BLaER1 treated with 17β-estradiol and CSF1 and Interleukin-3, amounts not matched to agents 10 nM and 100 nM (cell line): ENCODE results near the gene DEFB129.
"Not testable (repeated sequence)": the region's sequence is repeated elsewhere in the genome, so short reads cannot be mapped to it uniquely, and the experiment has no call there.

ENCODE experiments used
- H3K27ac ChIP-seq, 11 experiments: shearing (Covaris generic); formaldehyde crosslinking; 2 replicates each; pipeline ENCODE4 v1.8.1; 2022
- H3K27me3 ChIP-seq, 11 experiments: shearing (Covaris generic); formaldehyde crosslinking; 2 replicates each; pipeline ENCODE4 v1.8.1; 2022
- H3K36me3 ChIP-seq, 11 experiments: shearing (Covaris generic); formaldehyde crosslinking; 2 replicates each; pipeline ENCODE4 v1.8.1; 2022
- H3K4me1 ChIP-seq, 10 experiments: shearing (Covaris generic); formaldehyde crosslinking; 2 replicates each; pipeline ENCODE4 v1.8.1; 2022
- H3K4me2 ChIP-seq, 11 experiments: shearing (Covaris generic); formaldehyde crosslinking; 2 replicates each; pipeline ENCODE4 v1.8.1; 2022
- H3K4me3 ChIP-seq, 10 experiments: shearing (Covaris generic); formaldehyde crosslinking; 2 replicates each; pipeline ENCODE4 v1.8.1; 2022
- H3K9ac ChIP-seq, 11 experiments: shearing (Covaris generic); formaldehyde crosslinking; 2 replicates each; pipeline ENCODE4 v1.8.1; 2022
- H3K9me3 ChIP-seq, 11 experiments: shearing (Covaris generic); formaldehyde crosslinking; replicated peaks in 1 of 11; 2 replicates each; pipeline ENCODE4 v1.8.1; 2022
- H4K20me1 ChIP-seq, 11 experiments: shearing (Covaris generic); formaldehyde crosslinking; 2 replicates each; pipeline ENCODE4 v1.8.1; 2022
- Cebpa-rat ChIP-seq, 11 experiments: shearing (Covaris generic); IDR thresholded peaks; 2 replicates each; pipeline ENCODE4 v1.8.1; 2022

The DEFB129 gene

GRCh38 chr20:214383-214782 is 12.7 kb upstream of the DEFB129 start:
- Histone ChIP-seq H3K9ac (no peak overlapping the region), H3K9me3 (no peaks in the 10 kb centered on the region), H3K4me3 (no peak overlapping the region), H3K4me2 (no peak overlapping the region), H3K36me3 (no peaks in the 10 kb centered on the region), H3K27ac (no peak overlapping the region), H4K20me1 (no peaks in the 10 kb centered on the region), H3K4me1 (peaks cover 0 to 6% (median 0%) of the 10 kb centered on the region in 10 experiments; a peak in 4 of 20 replicates), H3K27me3 (no peaks in the 10 kb centered on the region)
- TF ChIP-seq Cebpa-rat (IDR thresholded peaks at IDR 0.05), result no peak

- no peak overlapping the region for H3K4me2 ChIP-seq
- no peak overlapping the region for H3K4me3 ChIP-seq
- H3K4me1 ChIP-seq, result peaks cover 0 to 6% (median 0%) of the 10 kb centered on the region in 10 experiments; a peak in 4 of 20 replicates
- no peak overlapping the region for H3K9ac ChIP-seq
- no peaks in the 10 kb centered on the region for H3K36me3 ChIP-seq
- H3K27ac ChIP-seq, result no peak overlapping the region
- H4K20me1 ChIP-seq, result no peaks in the 10 kb centered on the region
- H3K9me3 ChIP-seq, result no peaks in the 10 kb centered on the region
- no peaks in the 10 kb centered on the region for H3K27me3 ChIP-seq
- no peak for TF ChIP-seq Cebpa-rat (IDR thresholded peaks at IDR 0.05)
These were observed 11.3 kb upstream of the DEFB129 start for GRCh38 chr20:215796-216195.

- Histone ChIP-seq H3K4me3 (no peak overlapping the region), H3K36me3 (no peaks in the 10 kb centered on the region), H3K4me2 (peak overlapping the region in 4 of 11 experiments; percentile 4 to 40 (median 19); a peak in 6 of 22 replicates), H4K20me1 (no peaks in the 10 kb centered on the region), H3K27ac (no peak overlapping the region), H3K9ac (no peak overlapping the region), H3K27me3 (no peaks in the 10 kb centered on the region), H3K4me1 (peaks cover 0 to 6% (median 0%) of the 10 kb centered on the region in 10 experiments; a peak in 4 of 20 replicates), H3K9me3 (no peaks in the 10 kb centered on the region)
- TF ChIP-seq Cebpa-rat (IDR thresholded peaks at IDR 0.05), result no peak
These were observed 9.8 kb upstream of the DEFB129 start for GRCh38 chr20:217266-217665.

GRCh38 chr20:219290-220115 is 7.6 kb upstream of the DEFB129 start:
- Histone ChIP-seq H3K27me3 (no peaks in the 10 kb centered on the region), H3K4me2 (no peak overlapping the region), H3K9ac (no peak overlapping the region), H3K9me3 (no peaks in the 10 kb centered on the region), H3K36me3 (no peaks in the 10 kb centered on the region), H4K20me1 (no peaks in the 10 kb centered on the region), H3K4me3 (no peak overlapping the region), H3K4me1 (peaks cover 0 to 6% (median 0%) of the 10 kb centered on the region in 10 experiments; a peak in 4 of 20 replicates), H3K27ac (no peak overlapping the region)
- TF ChIP-seq Cebpa-rat (IDR thresholded peaks at IDR 0.05), result no peak

- H3K27ac ChIP-seq, result no peak overlapping the region
These were observed 5.7 kb upstream of the DEFB129 start for GRCh38 chr20:221258-221830.

GRCh38 chr20:225879-226278 is 1.2 kb upstream of the DEFB129 start:
- not testable (repeated sequence) for H3K4me3 ChIP-seq, H3K27me3 ChIP-seq, H4K20me1 ChIP-seq, H3K4me2 ChIP-seq, H3K27ac ChIP-seq, H3K9ac ChIP-seq, H3K36me3 ChIP-seq, H3K9me3 ChIP-seq
- H3K4me1 ChIP-seq, result peaks cover 6 to 16% (median 12%) of the 10 kb centered on the region in 10 experiments; a peak in 13 of 20 replicates

More at GRCh38 chr20:221258-221830, 5.7 kb upstream of the DEFB129 start:
- Histone ChIP-seq H3K9ac (no peak overlapping the region), H3K4me1 (peaks cover 0 to 6% (median 0%) of the 10 kb centered on the region in 10 experiments; a peak in 4 of 20 replicates), H3K4me2 (no peak overlapping the region), H3K4me3 (no peak overlapping the region), H3K27me3 (no peaks in the 10 kb centered on the region), H4K20me1 (no peaks in the 10 kb centered on the region), H3K9me3 (peaks cover 0 to 6% (median 0%) of the 10 kb centered on the region in 11 experiments; a peak in 6 of 22 replicates), H3K36me3 (no peaks in the 10 kb centered on the region)
- TF ChIP-seq Cebpa-rat (IDR thresholded peaks at IDR 0.05), result no peak

- Histone ChIP-seq H3K36me3 (no peaks in the 10 kb centered on the region), H3K9me3 (peaks cover 0 to 7% (median 0%) of the 10 kb centered on the region in 11 experiments; a peak in 6 of 22 replicates), H3K4me2 (peak overlapping the region in 8 of 11 experiments; percentile 1 to 58 (median 22); a peak in 9 of 22 replicates), H3K4me1 (peaks cover 6 to 16% (median 12%) of the 10 kb centered on the region in 10 experiments; a peak in 13 of 20 replicates), H3K27me3 (no peaks in the 10 kb centered on the region), H3K4me3 (no peak overlapping the region), H3K27ac (peak overlapping the region in 7 of 11 experiments; percentile 42 to 77 (median 60); a peak in 14 of 22 replicates), H4K20me1 (no peaks in the 10 kb centered on the region), H3K9ac (peak overlapping the region in 1 of 11 experiments; percentile 36; a peak in 1 of 22 replicates)
- no peak for TF ChIP-seq Cebpa-rat (IDR thresholded peaks at IDR 0.05)
These were observed 514 bp downstream of the DEFB129 start for GRCh38 chr20:227439-228105.

GRCh38 chr20:235891-236290 is 8.8 kb downstream of the DEFB129 start:
- no peak overlapping the region for H3K4me3 ChIP-seq
- peaks cover 0 to 31% (median 16%) of the 10 kb centered on the region in 10 experiments; a peak in 18 of 20 replicates for H3K4me1 ChIP-seq
- no peak overlapping the region for H3K9ac ChIP-seq
- H3K4me2 ChIP-seq, result peak overlapping the region in 2 of 11 experiments; percentile 77 to 84; a peak in 4 of 22 replicates
- no peak for TF ChIP-seq Cebpa-rat (IDR thresholded peaks at IDR 0.05)
- no peaks in the 10 kb centered on the region for H3K27me3 ChIP-seq
- H4K20me1 ChIP-seq, result no peaks in the 10 kb centered on the region
- H3K27ac ChIP-seq, result no peak overlapping the region
- H3K36me3 ChIP-seq, result no peaks in the 10 kb centered on the region
- no peaks in the 10 kb centered on the region for H3K9me3 ChIP-seq

GRCh38 chr20:237489-237888 is 10.4 kb downstream of the DEFB129 start:
- no peaks in the 10 kb centered on the region for H3K27me3 ChIP-seq

More at GRCh38 chr20:237489-237888, 10.4 kb downstream of the DEFB129 start:
- Histone ChIP-seq H3K9ac (peak overlapping the region in 6 of 11 experiments; percentile 4 to 59 (median 28); a peak in 9 of 22 replicates), H3K36me3 (no peaks in the 10 kb centered on the region), H3K4me2 (peak overlapping the region; percentile 16 to 85 (median 60); a peak in 17 of 22 replicates), H3K4me1 (peaks cover 0 to 31% (median 16%) of the 10 kb centered on the region in 10 experiments; a peak in 18 of 20 replicates), H3K27ac (peak overlapping the region in 5 of 11 experiments; percentile 43 to 73 (median 59); a peak in 11 of 22 replicates), H3K4me3 (peak overlapping the region in 5 of 10 experiments; percentile 39 to 44 (median 39); a peak in 9 of 20 replicates), H4K20me1 (no peaks in the 10 kb centered on the region), H3K9me3 (no peaks in the 10 kb centered on the region)
- no peak for TF ChIP-seq Cebpa-rat (IDR thresholded peaks at IDR 0.05)
